Hypothalamus (tissue), 51 donors: Measurements from ENCODE around the gene LCN10.
A peak's percentile ranks its signal among the peaks of the same experiment; 100 is the strongest.
"Not testable (repeated sequence)": the region's sequence is repeated elsewhere in the genome, so short reads cannot be mapped to it uniquely, and the experiment has no call there.

Experiments used
- DNase-seq, 51 donors: peaks; one replicate each; lab custom pipeline; 2025; lab: John Stamatoyannopoulos, UW

LCN10 gene

DNA sequence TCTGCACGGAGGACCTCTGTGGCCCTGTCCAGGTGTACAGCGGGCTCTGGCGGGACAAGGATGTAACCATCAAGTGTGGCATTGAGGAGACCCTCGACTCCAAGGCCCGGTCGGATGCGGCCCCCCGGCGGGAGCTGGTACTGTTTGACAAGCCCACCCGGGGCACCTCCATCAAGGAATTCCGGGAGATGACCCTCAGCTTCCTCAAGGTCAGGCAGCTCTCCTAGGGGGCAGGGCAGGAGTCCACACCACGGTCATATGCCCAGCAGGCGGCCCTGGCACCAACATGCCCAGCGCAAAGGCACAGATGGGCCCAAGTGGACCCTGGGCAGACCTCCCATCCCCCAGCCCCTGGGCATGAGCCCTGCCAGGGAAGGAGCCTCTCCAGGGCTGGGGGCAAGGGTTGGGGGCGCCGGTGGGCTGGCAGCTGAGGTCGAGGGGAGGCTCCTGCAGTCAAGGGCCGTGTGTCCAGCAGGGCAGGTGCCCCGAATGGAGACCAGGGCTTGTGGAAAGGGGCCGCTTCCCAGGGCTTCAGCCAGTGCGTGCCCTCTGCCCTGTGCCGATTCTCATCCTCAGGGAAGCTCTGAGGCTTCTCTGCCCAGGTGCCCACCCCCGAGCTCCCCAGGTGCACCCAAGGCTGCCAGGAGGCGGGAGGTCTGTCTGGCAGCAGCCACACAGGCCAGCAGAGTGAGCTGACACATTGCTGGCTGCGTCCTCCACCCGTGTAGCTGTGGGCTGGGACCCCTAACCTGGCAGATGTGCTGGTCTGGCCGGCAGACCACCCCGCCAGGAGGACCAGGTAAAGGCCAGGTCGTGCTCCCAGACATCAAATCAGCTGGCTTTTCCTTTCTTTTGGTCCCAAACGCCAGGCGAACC, 20.4 kb downstream of the LCN10 start:
- no peak for DNase-seq

GRCh38 chr9:136721339-136722092, 21.2 kb downstream of the LCN10 start:
- DNase-seq = peak in 2 of 51 donors; percentile 8 to 39

- no peak for DNase-seq
Measured at GRCh38 chr9:136720898-136721338, 21.8 kb downstream of the LCN10 start.

DNA sequence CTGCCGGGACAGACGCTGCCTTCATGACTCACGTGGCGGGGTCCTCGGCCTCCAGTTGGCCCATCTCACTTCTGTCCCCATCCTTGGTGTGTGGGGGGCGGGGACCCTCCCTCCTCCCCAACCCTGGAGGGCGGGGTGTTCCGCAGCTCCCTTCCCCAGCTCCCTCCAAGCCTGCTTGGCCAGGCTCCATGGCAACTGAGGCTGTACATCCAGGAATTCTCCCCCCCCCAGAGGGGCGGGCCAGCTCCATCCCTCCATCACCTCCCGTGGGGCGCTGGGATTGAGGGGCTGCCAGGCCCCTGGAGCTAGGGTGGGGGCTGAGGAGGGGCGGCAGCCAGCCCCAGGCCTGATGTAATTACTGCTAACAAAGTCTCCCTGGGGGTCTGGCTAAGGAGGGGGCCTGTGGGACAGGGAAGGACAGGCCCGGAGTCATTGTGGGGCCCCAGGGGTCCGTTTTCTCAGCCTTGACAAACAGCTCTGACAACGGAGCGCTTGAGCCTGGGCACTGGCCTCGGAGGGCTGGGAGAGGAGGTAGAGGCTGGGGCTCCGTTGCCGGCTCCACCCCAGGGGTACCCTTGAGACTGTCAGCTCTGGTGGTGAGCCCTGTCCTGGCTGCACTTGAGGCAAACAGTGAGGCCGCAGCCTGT, 22.4 kb downstream of the LCN10 start:
- DNase-seq = peak in 8 of 51 donors; percentile 16 to 40 (median 31)

GRCh38 chr9:136719195-136719880, 23.4 kb downstream of the LCN10 start:
- DNase-seq = no peak

- no peak for DNase-seq
Measured at GRCh38 chr9:136718345-136719194, 24.2 kb downstream of the LCN10 start.

- DNase-seq = no peak
Measured at GRCh38 chr9:136717399-136717798, 25.3 kb downstream of the LCN10 start.

GRCh38 chr9:136714893-136715274, 27.9 kb downstream of the LCN10 start:
- no peak for DNase-seq

DNA sequence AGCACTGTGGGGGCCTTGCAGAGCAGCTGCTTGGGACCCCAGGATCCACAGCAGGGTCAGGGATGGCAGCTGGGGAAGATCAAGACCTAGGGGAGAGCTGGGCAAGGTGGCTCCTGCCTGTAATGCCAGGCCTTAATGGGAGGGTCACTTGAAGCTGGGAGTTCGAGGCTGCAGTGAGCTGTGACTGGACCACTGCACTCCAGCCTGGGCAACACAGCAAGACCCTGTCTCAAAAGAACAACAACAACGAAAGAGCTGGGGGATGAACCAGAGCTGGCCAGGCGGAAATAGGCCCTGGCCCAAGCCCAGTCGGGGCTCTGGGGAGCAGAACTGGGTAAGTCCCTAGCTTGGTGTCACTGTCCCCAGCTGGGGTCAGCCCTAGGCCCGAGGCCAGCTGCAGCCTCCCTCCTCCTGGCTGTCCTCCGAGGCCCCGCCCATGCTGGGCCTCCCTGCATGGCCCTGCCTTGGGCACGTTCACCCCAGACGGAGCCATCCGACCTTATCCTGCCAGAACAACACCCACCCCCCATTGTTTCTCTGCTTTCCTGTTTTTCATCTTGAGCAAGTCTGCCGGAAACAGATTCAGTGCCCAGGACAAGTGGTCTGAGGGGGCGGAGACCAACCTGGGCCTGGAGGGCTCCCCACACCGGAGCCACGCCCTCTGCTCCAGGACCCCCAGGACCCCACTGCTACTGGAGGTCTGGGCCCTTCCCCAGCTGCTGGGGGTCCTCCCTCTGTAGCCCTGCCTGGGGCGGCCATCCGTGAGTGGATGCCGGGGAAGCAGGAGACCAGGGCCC, 28.4 kb downstream of the LCN10 start:
- no peak for DNase-seq

DNA sequence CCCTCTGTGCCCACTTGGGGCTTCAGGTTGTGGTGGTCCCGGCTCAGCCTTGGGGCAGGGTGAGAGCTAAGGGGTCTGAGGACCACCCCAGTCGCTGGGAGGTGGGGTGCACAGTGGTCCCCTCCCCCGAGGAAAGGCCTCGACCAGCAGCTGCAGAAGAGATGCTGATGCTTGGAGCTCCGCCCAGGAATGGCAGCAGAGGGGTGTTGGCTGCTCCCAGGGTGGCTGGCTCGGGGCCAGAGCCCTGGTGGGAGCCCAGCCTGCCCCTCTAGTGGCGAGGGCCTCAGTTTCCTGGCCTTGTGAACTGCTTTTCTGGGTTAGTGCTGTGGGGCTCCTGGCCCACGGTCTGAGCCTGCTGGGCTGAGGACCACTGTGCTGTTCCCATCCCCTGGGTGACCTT, 29.2 kb downstream of the LCN10 start:
- DNase-seq = peak in 2 of 51 donors; percentile 12 to 35

DNA sequence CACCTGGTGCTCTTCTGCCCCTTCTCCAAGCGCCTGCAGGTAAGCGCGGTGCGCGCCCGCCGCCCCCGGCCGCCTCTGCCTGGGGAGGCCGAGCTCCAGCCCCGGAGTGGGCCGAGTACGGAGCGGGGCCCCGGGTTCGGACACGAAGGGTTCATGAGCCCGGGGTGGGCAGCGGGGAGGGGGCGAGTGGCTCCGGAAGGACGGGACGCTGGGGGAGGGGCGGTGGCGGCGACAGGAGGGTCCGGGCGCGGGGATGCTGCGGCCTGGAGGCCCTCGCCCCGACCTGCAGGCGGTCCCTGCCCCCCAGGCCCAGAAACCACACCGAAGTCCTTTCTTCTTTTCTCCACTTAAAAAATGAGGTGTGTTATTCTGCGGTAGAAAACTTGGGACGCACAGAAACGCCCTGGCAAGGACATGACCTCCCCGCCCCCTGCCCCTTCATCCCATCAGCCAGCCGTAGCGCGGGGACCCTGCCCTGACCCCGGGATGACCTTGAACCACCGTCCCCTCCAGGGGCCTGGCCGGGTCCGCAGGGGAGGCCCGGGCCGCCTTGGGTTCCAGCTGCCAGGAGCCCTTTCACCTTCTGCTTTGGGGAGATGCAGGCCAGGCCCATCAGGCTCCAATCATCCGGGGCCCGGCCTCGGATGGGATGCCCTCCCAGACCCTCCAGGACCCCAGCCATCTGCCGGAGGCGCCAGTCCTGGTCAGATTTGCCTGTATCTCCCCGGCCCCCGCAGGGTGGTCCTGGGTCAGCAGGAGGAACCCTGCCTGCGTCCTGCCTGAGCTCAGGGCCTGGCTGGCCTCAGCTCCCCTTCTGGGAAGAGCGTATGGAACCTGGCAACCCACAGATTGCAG, 29.8 kb downstream of the LCN10 start:
- DNase-seq = no peak

DNA sequence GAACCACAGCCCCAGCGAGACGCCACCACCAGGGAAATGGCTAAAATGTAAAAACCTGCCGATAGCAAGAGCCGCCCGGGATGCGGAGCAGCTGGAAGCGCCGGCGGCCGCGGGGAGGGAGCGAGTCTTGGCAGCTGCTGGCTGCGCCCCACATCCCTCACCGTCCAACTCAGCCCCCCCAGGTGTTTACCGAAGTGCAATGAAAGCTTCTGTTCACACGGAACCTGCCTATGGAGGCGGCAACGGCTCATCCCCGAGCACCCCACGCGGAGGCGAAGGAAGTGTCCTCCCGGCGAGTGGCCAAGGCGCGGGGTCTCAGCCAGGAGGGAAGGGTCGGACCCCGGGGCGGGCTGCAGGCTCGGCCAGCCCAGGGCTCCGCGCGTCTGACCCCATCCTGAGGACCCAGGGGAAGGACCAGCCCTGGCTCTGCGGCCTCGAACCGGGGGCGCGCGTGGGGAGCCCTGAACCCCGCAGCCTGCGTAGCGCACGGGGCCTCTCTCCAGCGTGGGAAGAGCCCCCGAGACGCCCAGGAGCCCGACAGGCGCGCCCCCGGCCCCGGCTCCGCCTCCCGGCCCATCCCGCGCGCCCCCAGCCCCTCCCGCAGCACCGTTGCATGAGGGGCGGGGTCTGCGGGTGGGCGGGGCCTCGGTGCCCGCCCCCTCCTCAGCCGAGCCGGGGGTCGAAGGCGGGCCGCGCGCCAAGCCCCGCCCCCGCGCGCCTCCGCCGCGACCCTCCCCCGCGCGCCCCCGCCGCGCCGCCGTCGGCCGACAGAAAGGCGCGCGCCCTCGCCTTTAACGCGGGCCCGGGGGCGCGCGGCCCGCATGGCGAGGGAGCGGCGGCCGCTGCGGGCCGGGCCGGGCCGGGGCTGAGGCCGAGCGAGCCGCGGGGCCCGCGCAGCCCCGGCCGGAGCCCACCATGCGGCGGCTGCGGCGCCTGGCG, 30.7 kb downstream of the LCN10 start, which contains the start of gene DIPK1B:
Gene DIPK1B (plus strand): TSS at position 822 of the 939 bp plus-strand sequence. CDS start 94 bp downstream, at position 916.
- DNase-seq = peak in 8 of 51 donors; percentile 23 to 59 (median 43)

DNA sequence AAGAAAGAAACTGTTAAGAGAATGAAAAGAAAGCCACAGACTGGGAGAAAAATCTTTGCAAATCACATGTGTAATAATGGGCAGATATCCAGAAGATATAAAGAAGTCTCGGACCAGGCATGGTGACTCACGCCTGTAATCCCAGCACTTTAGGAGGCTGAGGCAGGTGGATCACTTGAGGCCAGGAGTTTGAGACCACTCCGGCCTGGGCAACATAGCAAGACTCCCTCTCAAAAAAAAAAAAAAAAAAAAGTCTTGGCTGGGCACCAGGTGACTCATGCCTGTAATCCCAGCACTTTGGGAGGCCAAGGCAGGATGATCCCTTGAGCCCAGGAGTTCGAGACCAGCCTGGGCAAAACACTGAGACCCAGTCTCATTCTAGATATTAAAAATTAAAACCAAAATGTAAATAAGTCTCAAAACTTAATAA, 31.5 kb downstream of the LCN10 start:
- DNase-seq = not testable (repeated sequence)

DNA sequence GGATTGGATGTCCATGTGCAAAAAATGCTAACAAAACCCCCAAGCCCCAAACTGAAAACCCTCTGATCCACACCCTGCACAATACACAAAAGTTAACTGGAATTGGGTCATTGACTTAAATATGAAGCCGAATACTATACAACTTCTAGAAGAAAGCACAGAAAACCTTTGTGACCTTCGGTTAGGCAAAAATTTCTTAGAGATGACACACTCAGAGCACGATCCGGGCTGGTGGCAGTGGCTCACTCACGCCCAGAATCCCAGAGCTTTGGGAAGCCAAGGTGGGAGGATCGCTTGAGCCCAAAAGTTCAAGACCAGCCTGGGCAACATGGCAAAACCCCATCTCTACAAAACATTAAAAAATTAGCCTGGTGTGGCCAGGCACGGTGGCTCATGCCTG, 32.2 kb downstream of the LCN10 start:
- DNase-seq = no peak

GRCh38 chr9:136709454-136710109, 33.2 kb downstream of the LCN10 start:
- no peak for DNase-seq
